Islet precursor cell (in vitro differentiated cells): ENCODE results near the gene TLE7.

ENCODE experiments used
- DNase-seq: peaks from one replicate; pipeline ENCODE4 v3.0.0-alpha.2; 2018

TLE7 gene

DNA sequence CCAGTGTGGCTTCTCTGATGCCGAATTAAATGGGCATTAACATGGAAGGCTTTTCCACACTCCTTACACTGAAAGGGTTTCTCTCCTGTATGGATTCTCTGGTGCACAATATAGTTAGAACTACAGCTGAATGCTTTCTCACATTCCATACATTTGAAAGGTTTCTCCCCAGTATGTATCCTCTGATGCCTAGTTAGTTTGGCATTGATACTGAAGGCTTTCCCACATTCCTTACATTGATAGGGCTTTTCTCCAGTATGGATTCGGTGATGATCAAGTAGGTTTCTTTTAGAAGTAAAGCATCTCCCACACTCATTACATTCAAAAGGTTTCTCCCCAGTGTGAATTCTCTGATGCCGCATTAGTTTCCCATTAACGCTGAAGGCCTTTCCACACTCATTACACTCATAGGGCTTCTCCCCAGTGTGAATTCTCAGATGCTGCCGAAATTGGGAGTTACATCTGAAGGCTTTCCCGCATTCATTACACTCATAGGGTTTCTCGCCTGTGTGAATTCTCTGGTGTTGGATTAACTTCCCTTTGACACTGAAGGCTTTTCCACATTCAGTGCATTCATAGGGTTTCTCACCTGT is 6.5 kb upstream of the TLE7 start:
- no peak for DNase-seq

DNA sequence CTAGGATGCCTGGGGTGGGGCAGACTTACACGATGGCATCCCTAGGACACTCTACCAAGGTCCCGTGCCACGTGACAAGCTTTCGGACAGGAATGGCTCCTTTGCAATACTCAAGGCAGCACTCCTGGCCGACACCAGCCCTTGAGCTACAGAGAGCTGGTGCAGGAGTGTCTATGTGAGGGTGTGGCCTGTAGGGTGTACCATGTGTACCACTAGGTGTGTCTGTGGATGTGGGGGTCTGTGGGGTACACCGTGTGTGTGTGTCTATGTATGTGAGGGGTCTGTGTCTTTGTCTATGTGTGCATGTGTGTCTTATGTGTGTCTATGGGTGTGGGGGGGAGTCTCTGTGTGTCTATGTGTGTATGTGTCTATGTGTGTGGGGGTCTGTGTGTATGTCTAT is 1.9 kb upstream of the TLE7 start:
- no peak for DNase-seq

DNA sequence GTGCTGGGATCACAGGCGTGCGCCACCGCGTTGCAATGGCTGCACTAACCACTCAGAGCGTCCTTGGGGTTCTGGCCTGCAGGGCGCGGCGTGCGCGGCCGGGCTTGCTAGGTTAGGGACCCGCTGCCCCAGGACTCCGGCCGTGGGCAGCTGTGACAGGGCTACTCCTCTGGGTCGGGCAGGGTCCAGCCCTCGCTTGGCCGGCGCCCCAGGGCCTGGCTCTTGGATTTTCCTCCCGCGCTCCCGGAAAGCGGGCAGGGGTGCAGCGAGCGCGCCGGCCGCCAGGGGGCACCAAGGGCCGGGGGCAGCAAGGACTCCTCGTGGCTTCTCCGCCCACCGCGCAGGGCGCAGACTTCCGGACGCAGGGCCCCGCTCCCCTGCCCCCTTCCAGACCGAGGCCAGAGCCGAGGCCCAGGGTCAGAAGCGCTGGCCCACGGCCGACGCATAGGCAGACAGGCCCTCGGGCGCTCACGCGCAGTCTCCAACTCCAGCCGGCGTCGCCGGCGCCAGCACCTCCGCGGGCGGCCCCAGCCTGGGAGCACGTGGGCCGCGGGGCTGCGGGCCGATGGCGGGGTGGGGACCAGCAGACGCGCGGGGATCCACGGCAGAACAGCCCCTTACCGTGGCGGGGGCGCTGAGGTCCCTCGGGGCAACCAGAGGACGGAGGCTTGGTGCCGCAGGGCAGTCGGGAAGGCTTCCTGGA is 355 bp downstream of the TLE7 start:
- DNase-seq: no peak

DNA sequence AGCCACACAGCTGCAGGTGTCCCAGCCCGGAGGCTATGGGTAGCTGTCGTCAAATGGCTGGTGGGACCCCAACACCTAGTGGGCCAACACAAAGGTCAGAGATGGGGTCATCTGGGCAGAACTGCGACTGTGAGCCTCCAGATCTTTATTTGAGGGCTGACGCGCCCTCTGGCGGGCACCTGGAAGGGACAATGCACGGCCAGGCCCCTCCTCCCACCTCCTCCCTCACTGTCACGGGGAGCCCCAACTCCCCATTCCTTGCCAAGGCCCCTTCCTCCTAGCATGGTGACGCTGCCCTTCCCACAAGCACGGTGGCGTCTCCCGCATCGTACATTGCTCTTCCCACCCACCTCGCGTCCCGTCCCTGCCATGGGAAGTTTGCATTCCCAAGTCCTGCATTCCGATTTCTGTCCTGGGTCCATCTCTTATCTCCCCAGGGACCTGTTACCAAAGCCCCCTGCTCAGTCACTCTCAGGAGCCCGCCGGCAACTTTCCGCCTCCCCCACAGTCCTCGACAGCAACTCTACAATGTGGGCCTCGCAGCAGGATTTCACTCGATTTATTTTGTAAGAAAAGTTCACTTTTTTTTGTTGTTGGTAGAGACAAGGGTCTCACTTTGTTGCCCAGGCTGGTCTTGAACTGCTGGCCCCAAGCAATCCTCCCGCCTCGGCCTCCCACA is 1.0 kb downstream of the TLE7 start:
- DNase-seq: no peak

DNA sequence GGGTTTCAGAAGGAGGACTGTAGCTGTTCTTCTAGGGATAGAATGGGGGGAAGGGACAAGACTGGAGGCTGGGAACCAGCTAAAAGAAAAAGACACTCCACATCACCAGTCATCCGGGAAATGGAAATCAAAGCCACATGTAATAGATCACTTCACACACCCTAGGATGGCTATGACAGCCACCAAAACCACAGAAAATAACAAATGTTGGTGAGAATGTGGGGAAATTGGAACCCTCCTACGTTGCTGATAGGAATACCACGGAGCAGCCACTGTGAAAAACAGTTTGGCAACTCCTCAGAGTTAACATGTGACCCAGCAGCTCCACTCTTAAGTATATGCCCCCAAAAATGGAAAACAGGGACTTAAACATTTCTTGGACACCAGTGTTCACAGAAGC is 2.3 kb downstream of the TLE7 start:
- no peak for DNase-seq

DNA sequence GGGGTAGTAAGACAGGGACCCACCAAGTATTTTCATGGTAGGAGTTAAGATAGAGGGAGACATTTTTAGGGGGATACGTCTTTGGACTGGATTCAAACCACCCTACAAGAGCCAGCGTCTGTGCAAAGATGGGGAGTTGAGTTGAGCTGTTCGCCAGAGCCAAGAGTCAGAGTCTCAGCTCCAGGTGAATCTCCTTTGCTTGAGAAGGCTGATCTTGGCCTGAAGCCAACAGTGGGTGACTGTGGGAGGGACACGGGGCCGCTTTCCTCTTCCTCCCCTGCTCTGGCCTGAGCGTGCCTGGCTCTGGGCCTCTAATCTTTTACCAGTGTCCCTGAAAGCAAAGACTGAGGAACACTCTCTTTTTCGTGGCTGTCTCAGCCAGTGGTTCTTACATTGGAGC is 5.4 kb downstream of the TLE7 start:
- DNase-seq: no peak

DNA sequence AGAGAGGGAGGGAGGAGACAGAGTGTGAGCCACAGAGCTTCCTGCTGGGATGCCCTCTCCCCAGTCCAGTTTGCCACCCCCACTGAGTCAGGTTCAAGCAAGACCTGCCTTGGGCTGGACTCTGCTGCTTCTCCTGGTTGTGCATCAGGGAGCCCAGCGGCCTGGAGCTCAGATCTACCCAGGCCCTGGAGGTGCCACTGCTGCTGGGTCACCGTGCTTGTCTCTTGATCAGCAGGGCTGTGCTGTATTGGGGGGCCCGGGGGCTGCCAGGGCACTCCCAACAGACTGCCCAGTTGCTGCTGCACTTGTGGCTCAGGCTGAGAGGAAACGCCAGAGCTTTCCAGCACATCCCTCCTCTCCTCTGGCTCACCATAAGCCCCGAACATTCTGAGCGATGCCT is 8.9 kb downstream of the TLE7 start:
- DNase-seq: no peak

DNA sequence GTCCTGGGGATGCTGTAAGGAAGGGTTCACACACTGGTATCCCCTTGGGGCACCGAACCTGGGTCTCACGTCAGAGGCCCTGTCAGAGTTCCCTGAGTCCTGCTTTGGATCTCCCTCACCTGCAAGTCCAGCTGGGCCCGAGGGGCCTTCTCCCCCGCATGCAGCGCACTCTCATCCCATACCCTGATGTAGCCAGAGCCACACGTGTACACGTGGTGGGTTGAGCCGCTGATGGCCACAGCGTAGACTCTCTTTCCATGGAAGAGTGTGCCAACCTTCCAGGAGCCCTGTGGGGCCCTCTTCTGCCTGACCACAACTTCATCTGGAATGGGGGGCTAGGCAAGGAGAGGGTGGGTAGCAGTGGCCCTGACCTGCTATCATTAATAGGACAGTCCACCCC is 9.9 kb downstream of the TLE7 start:
- DNase-seq: no peak

DNA sequence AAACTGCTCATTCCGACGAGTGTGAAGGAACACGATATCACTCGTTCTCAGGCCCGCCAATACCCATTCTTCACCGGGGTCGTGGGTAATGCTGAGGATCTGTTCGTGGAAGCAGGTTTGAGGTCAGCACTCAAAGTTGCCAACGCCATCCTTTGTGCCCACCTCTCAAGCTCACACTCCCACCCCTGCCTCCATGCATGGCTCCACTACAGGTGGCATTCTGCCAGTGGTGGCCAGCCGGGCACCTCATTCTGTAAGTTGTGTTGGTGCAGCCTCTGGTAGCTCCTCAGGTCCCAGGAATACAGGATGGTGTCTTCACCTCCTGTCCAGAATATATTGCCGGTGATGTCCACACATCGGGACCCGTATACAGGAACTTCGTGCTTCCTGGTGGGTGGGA is 10.7 kb downstream of the TLE7 start:
- no peak for DNase-seq

DNA sequence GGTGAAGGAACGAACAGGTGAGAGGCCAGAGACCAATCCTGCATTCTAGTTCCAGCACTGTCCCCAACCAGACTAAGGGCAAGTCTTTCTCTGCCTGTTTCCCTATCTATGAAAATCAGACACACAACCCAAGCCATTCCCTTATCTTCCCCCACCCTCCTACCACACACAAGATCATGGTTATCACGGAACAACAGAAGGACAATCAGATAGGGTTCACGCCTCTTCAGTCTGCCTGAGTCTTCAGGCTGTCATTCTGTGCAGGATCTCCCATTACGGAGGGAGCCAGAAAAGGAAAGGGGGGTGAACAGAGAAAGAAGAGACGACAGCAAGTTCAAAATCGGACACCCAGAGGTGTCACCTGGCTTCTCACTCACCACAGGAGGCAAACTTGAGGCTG is 11.1 kb downstream of the TLE7 start:
- no peak for DNase-seq

DNA sequence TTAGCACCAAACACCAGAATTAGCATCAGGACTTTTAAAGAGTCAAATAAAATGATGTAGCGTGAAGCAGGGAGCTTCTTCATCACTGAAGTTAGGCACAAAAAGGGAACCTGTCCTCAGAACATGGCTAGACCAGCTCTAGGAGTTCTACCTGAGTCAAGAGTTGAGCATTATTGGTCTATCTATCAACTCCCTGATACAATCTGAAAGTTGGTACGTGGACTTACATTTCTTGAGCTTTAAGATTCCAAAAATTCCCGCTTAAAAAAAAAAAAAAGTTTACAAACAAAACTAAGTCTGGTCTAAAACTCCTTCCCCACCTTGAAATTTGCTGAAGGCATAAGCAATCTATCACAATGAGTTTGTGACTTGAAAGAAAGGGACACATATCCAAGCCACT is 12.3 kb downstream of the TLE7 start:
- DNase-seq: no peak

DNA sequence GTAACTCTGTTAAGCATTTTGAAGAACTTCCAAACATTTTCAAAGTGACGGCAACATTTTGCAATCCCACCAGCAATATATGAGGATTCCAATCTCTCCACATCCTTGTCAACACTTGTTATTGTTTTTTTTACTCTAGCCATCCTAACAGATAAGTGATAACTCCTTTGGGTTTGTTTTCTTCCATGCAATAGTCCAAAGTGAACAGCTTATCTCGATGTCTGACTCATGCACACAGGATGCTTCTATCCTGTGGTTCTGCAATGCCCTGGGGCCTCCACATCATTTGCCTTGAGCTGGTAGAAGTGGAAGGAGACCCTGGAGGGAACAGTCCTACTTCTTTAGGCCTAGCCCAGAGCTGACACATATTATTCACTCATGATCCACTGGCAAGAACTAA is 13.0 kb downstream of the TLE7 start:
- DNase-seq: no peak

DNA sequence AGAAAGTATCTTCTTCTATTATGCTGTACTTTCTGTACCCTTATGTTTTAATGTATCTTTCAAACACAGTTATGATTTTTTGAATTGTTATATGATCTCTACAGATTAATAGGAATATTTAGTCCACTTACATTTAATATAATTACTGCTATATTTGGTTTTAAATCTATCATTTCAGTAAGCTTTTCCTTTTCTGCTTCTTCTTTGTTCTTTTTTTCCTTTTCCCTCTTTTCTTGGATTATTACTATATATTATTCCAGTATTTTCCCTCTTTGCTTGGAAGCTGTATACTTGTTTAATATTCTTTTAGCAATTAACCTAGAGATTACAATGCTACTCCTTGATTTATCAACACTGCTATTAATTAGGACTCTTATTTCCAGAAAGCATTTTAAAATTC is 13.5 kb downstream of the TLE7 start:
- DNase-seq: no peak

DNA sequence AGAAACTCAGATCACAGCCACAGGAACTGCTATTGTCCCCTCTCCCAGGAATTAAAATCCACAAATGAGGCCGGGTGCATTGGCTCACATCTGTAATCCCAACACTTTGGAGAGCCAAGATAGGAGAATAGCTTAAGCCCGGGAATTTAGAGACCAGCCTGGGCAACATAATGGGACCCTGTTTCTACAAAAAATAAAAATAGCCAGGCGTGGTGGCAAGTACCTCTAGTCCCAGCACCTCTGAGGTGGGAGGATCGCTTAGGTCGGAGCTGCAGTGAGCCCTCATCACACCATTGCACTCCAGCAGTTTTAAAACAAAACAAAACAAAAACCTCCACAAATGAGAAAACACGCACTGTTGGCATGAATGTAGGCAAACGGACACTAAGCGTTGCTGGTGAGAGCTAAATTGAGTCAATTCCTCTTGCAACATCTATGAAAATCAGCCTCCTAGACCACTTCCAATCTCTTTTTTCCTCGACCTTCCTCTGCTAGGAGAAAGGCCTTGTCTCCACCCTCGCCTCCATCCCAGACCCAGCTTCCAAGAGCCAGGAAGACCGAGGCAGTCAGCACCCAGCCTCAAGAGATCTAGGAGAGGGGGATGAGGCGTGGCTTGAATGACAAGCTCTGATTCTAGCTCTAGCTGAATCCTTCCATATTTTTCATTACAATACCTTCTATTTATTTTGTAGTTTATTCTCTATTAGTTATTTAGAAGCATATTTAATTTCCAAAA is 14.8 kb downstream of the TLE7 start:
- no peak for DNase-seq

DNA sequence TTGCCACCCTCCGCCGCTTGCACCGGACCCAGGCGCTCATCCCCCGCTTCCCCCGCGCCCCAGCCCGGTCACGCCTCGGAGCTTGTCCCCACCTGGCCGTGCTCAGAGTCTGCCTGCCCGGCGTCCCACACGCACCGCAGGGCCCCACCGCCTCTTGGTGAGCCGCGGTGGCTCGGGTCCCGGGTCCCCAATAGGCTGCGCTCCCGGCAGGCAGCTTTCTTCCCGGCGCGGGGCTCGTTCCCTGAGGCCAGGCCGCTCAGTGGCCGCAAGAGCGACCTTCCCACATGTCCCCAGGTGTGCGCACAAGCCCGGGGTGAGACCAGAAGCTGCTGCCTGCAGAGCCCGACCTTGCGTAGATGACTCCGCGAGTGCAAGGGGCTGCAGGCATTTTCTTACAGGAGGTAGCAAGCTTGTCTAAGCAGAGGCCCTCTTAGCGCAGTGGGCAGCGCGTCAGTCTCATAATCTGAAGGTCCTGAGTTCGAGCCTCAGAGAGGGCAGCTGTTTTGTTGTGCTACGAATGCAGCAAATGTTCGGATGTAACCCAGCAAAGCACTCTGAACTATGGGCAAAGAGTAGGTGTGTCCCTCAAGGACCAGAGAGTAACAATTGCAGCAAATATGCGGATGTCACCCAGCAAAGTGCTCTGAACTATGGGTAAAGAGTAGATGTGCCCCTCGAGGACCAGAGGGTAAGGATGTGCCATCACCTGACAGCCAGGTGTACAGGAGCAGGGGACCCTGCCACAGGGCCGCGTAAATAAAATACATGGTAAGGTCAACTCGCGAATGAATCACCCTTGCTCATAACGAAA is 15.6 kb downstream of the TLE7 start:
- DNase-seq: peak; percentile 97

DNA sequence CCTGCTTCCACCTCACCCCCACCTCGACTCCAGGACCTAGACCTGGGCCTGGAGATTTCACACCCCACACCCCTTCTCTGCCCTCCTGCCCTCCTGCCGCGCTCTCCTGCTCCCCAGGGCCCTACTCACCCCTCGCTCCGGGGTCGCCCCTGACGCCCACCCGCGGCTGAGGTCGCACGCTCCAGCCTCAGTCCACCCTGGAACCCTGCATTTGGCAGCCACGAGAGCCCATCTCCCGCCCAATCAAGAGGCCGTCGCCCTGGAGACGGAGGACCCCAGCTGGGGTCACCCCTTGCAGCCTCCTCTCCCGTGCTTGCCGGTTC is 16.1 kb downstream of the TLE7 start:
- DNase-seq: no peak

DNA sequence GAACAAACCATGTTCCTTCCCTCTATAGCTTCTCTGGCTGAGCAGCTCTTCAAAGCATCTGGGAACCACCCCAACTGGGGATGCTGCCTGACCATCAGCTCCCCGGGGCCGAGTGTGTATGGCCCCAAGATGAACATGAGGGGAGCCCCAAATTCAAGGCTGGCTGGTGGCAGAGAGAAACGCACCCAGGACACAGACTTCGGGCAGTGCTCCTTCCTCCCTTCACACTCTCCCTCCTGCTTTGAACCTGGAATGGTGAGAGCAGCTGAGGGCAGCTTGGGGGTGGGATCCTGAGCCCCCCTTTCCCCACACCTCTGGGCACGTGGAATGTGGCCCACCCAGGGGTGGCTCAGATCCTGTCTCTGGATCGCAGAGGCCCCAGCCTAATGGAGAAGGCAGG is 17.2 kb downstream of the TLE7 start:
- no peak for DNase-seq

DNA sequence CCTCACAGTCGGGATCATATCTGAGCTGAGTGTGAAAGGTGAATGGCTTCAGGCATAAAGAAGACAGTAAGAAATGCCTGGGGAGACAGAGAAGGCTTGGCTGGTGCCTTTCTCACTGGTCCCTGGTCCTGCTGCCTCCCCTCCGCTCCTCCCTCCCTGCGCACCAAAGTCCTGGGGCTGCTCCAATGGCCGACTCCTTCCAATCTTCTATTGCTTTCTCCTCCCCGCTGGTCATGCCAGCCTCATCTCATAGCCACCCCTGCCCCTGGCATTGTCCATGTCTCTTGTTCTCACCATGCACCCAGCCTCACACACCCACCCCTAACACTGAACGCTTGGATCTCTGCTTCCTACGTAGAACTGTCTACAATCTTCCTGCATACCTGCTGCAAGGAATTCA is 18.0 kb downstream of the TLE7 start:
- no peak for DNase-seq

DNA sequence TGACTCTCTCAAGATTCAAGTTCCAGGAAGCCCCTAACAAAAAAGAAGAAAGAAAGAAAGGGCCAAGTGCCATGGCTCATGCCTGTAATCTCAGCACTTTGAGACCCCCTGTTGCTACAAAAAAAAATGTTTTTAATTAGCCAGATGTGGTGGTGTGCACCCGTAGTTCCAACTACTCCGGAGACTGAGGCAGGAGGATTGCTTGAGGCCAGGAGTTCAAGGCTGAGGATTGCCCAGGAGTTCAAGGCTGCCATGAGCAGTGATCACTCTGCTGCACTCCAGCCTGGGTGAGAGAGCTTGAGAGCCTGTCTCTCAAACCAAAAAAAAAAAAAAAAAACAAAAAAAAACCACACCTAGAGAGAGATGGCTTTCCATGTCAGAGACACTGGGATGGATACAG is 18.8 kb downstream of the TLE7 start:
- DNase-seq: no peak

DNA sequence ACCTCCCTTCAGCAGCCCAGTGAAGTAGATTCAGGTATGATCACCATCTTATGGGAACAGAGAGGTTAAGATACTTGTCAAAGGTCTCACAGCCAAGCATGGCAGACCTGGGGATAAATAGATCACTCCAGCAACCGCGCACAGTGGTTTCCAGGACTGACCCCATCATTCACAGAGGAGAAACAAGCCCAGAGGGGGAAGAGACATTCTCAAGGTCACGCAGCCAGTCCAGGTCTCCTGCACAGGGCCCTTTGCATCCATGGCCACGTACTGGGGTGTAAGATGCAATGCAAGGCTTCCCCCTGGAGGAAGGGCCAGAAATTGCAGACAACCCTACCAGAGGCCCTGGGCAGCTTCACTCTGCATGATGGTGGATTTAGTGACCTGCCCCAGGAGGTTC is 19.9 kb downstream of the TLE7 start:
- peak; percentile 80 for DNase-seq

DNA sequence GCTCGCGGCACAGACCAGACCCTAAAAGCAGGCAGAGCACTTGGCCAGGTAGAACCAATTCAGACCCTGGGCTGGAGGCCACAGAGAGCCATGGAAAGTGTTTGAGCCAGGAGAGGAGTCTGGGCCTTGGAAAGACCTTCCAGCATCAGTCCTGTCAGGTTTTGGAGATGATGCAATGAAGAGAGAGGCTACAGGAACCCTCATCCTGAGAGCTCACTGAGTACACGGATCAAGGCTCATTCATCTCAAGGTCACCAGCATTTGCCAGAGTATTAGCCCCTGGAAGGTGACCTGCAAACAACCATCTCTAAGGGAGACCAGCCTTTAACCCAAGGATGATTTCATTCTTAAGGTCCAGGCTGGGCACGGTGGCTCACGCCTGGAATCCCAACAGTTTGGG is 27.8 kb downstream of the TLE7 start:
- no peak for DNase-seq

DNA sequence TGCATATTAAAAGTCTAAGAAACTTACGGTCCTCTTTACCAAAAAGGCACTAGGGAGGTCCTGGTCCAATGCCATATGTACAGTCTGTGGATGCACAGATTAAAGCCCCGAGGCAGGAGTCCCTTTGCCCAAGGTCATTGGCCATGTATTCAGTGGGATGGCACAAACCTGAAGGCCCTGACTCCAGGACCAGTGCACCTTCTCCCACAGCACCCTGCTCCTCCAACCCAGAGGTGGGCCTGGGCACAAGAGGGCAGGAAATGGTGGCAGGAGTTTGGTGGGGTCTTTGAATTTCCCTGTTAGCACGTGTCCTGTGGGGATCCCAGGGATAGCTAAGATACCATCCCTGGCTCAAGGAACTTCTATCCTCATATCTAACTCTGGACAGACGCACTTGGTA is 28.5 kb downstream of the TLE7 start:
- no peak for DNase-seq
